COLO668 (cell line): ENCODE results near the gene UCN.
A peak's percentile ranks its signal among the peaks of the same experiment; 100 is the strongest.

Source experiments
- DNase-seq: peaks from one replicate; lab custom pipeline; 2025; ENCODE audit not compliant: unreplicated experiment; lab: John Stamatoyannopoulos, UW

The UCN gene

GRCh38 chr2:27262379-27263286 is 45.6 kb downstream of the UCN start, which contains the start of gene SLC30A3:
Gene SLC30A3 (minus strand): TSS chr2:27263047. CDS start chr2:27262906, 141 bp downstream.
- DNase-seq: peak; percentile 52

GRCh38 chr2:27261926-27262298 is 46.3 kb downstream of the UCN start:
- no peak for DNase-seq

- no peak for DNase-seq
Observed at GRCh38 chr2:27261241-27261925, 46.9 kb downstream of the UCN start.

- no peak for DNase-seq
Observed at GRCh38 chr2:27258051-27258450, 50.2 kb downstream of the UCN start.
